Measurements from ENCODE around the gene TEX2. TPM values are rescaled to one million over a fixed set of nuclear protein-coding genes. Genes with fewer than 3 reads are reported as not detected.

TEX2 gene
- total and polyA plus RNA-seq, 2 of the 13 experiments (the other 11 are each of a cell fraction or from before 2014, with no cell fraction given): 21.4 to 37.7 TPM

GRCh38 chr17:64147110-64148016 is 115.7 kb downstream of the TEX2 start (continued):
- no peak for TF ChIP-seq NRL (CRISPR knock-in tag; IDR thresholded peaks at IDR 0.05; ENCODE audit: borderline replicate concordance)
- TF ChIP-seq DBP (CRISPR knock-in tag; IDR thresholded peaks at IDR 0.05; ENCODE audit: not compliant biosample characterization): peak; percentile 73
- TF ChIP-seq FOSL2 (CRISPR knock-in tag; IDR thresholded peaks at IDR 0.05): peak; percentile 54
- no peak; the same call in 1 of the 2 replicates for TF ChIP-seq ARNT2 (CRISPR knock-in tag; IDR thresholded peaks at IDR 0.05; ENCODE audit: low read depth)
- peak; percentile 100 for TF ChIP-seq CEBPB (IDR thresholded peaks at IDR 0.05; ENCODE audit: borderline replicate concordance, low read depth, low read length)
- no peak for TF ChIP-seq GATA4 (IDR thresholded peaks at IDR 0.05; ENCODE audit: borderline replicate concordance, low read depth)
- no peak for TF ChIP-seq REL (CRISPR knock-in tag; conservative IDR thresholded peaks at IDR 0.05)
- peak; percentile 88 for TF ChIP-seq ZEB1 (IDR thresholded peaks at IDR 0.05; ENCODE audit: insufficient replicate concordance, low read depth)
- TF ChIP-seq ZNF687 (CRISPR knock-in tag; IDR thresholded peaks at IDR 0.05): no peak
- no peak for TF ChIP-seq ZNF446 (CRISPR knock-in tag; IDR thresholded peaks at IDR 0.05)
- TF ChIP-seq NFIB (CRISPR knock-in tag; IDR thresholded peaks at IDR 0.05; ENCODE audit: borderline replicate concordance): no peak
- no peak for TF ChIP-seq ZNF713 (CRISPR knock-in tag; IDR thresholded peaks at IDR 0.05)
- peak; percentile 65 for TF ChIP-seq KDM2A (CRISPR knock-in tag; IDR thresholded peaks at IDR 0.05; ENCODE audit: borderline replicate concordance, low read depth)
- no peak for TF ChIP-seq TFAP4 (IDR thresholded peaks at IDR 0.05; ENCODE audit: borderline replicate concordance, low read depth)
- no peak for TF ChIP-seq RERE (CRISPR knock-in tag; IDR thresholded peaks at IDR 0.05; ENCODE audit: low read depth)

Data from HepG2 (cell line).